ENCODE results near the gene GAS1. TPM values are rescaled to one million over a fixed set of nuclear protein-coding genes. Genes with fewer than 3 reads are reported as not detected.

The GAS1 gene
- total RNA-seq (2021; fragmentation: NEBNext Ultra II Directional; extraction: Animal tissue kit (Norgen Biotek cat#: 25700)) (5.1 and 5.7 TPM in 2 replicates), polyA plus RNA-seq (2011; rRNA removed) (2.8 and 3.3 TPM in 2 replicates), polyA minus RNA-seq (2011; rRNA and poly(A)+ RNA removed) (1.4 TPM in 2 replicates)
- polyA plus RNA-seq (2011; cell fraction: cytosol; rRNA removed): 3.7 TPM
- polyA plus RNA-seq (2011; cell fraction: nucleus; rRNA removed): 3.1 TPM
- polyA plus RNA-seq (2012, experiment 1 of 2): 2.7 to 3.3 TPM (median 2.9 TPM) in 4 replicates
- 2.8 TPM for polyA plus RNA-seq (2012, experiment 2 of 2)
- polyA plus RNA-seq (2013, experiment 1 of 2): 1.7 TPM
- 1.4 TPM for polyA plus RNA-seq (2013, experiment 2 of 2)
- polyA minus RNA-seq (2011; cell fraction: cytosol; rRNA and poly(A)+ RNA removed): 8.0 TPM
- 6.8 TPM for polyA minus RNA-seq (2011; cell fraction: nucleus; rRNA and poly(A)+ RNA removed)
- long read RNA-seq, experiment 1, transcript GAS1-201 (1 exons, 2,827 nt): major isoform, 5 of 5 reads
- long read RNA-seq, experiment 1, partial matches to known transcripts: 0 of 5 reads
- long read RNA-seq, experiment 1, other reads (novel, unspliced or antisense): 0 of 5 reads
- long read RNA-seq, experiment 2, partial matches to known transcripts: 0 of 1 reads
- long read RNA-seq, experiment 2, other reads (novel, unspliced or antisense): 0 of 1 reads

- peaks cover 5 to 20% (median 5%) of the 10 kb centered on the region in 4 experiments; a peak in 6 of 7 replicates for H3K4me1 ChIP-seq (replicated peaks in 1 of 4; ENCODE audit: control insufficient read depth in 3 of 4, insufficient read depth in 4 of 4, low read length in 3 of 4)
- POLR2A ChIA-PET (ENCODE audit: partially characterized antibody): interaction anchor here (0.6 to 1.7 kb wide), 7 partner anchors 11 to 308 kb away, joined by 3 to 6 read pairs (median 4); no protein-coding TSS in a partner anchor
- peak within 1 kb of the TSS; percentile 79 to 99 for H3K4me2 ChIP-seq (ENCODE audit: insufficient read depth in 1 of 2, low read depth in 2 of 2, low read length in 2 of 2)
- H3K27ac ChIP-seq (ENCODE audit: low read depth, low read length): 0 out of 2 replicates have a peak within 1 kb of the TSS, but pooled peaks have one; percentile 24
- H2BK12ac ChIP-seq (ENCODE audit: low read depth, low read length): no peak within 1 kb of the TSS
- no peak within 1 kb of the TSS for H2BK120ac ChIP-seq (replicated peaks; ENCODE audit: low read depth, low read length)
- no peak within 1 kb of the TSS for H2BK5ac ChIP-seq (ENCODE audit: low read depth, low read length)
- peaks cover 17% of the 10 kb centered on the region for H3K23me2 ChIP-seq (ENCODE audit: low read depth, low read length)
- DNase-seq (ENCODE audit: low read depth in 1 of 2, low spot score in 2 of 2): peak; percentile 82
- H4K8ac ChIP-seq (ENCODE audit: extremely low read depth, insufficient read depth, low read length): peak within 1 kb of the TSS; percentile 43; the same call in 1 of the 2 replicates
- H3K79me2 ChIP-seq (ENCODE audit: control insufficient read depth in 1 of 2, insufficient read depth in 2 of 2, low read length in 2 of 2): peaks cover 0 to 6% of the 10 kb centered on the region in 2 experiments; a peak in 1 of 4 replicates
- FAIRE-seq: peak; percentile 50
- peak within 1 kb of the TSS; percentile 53 for H4K5ac ChIP-seq (ENCODE audit: insufficient read length, low read depth, low read length)
- peaks cover 0 to 32% (median 14%) of the 10 kb centered on the region in 4 experiments; a peak in 5 of 7 replicates for H3K27me3 ChIP-seq (replicated peaks in 1 of 4; ENCODE audit: control insufficient read depth in 3 of 4, extremely low read depth in 1 of 4, insufficient read depth in 3 of 4, low read length in 3 of 4)
- peak within 1 kb of the TSS; percentile 71 to 82 (median 76) for H3K4me3 ChIP-seq (ENCODE audit: extremely low read depth in 1 of 4, insufficient read depth in 2 of 4, low read depth in 3 of 4, low read length in 4 of 4)
- peak within 1 kb of the TSS in 3 of 4 experiments; percentile 42 to 91 (median 55); a peak in 5 of 7 replicates for H3K9ac ChIP-seq (replicated peaks in 1 of 4; ENCODE audit: extremely low read depth in 1 of 4, low read depth in 3 of 4, low read length in 3 of 4)
- H3K4ac ChIP-seq (replicated peaks; ENCODE audit: insufficient read length, low read depth, low read length): no peak within 1 kb of the TSS
- no peak within 1 kb of the TSS for H2AK5ac ChIP-seq (ENCODE audit: low read depth, low read length)
- H3K79me1 ChIP-seq (ENCODE audit: low read depth, low read length): no peaks in the 10 kb centered on the region
- no peaks in the 10 kb centered on the region for H3K36me3 ChIP-seq (ENCODE audit: control insufficient read depth in 2 of 4, insufficient read depth in 4 of 4, low read length in 3 of 4)
- no peak within 1 kb of the TSS for H4K91ac ChIP-seq (replicated peaks; ENCODE audit: insufficient read length, low read length)
- WGBS, 2 experiments (ENCODE audit: extremely low coverage in 1 of 2, insufficient coverage in 1 of 2, insufficient read length in 1 of 2, insufficient replicate concordance in 2 of 2, low coverage in 1 of 2, low lambda C conversion rate in 2 of 2, missing lambda C conversion rate in 1 of 2): 1% methylated on average over 27 of the region's 89 CpGs; no CpG with 5 or more reads in 1 of the 2 experiments
- no peak within 1 kb of the TSS for H2BK20ac ChIP-seq (ENCODE audit: low read length)
- H2BK15ac ChIP-seq (ENCODE audit: low read length): no peak within 1 kb of the TSS
- peak within 1 kb of the TSS; percentile 51; the same call in 1 of the 2 replicates for H3K18ac ChIP-seq (ENCODE audit: extremely low read depth, low read length)
- H2AFZ ChIP-seq (ENCODE audit: low read length): peak within 1 kb of the TSS; percentile 43; the same call in 1 of the 2 replicates
- H3K23ac ChIP-seq (ENCODE audit: insufficient read length): no peak within 1 kb of the TSS
- peaks cover 4 to 6% of the 10 kb centered on the region in 2 experiments; a peak in 1 of 4 replicates for H3K9me3 ChIP-seq (ENCODE audit: insufficient read depth in 2 of 2, low read depth in 1 of 2, low read length in 1 of 2)
- H4K20me1 ChIP-seq (replicated peaks in 1 of 2; ENCODE audit: control insufficient read depth in 1 of 2, insufficient read depth in 2 of 2, low read length in 2 of 2): peaks cover 0 to 2% of the 10 kb centered on the region in 2 experiments
- H3K56ac ChIP-seq (replicated peaks; ENCODE audit: insufficient read length, low read depth, low read length): no peak within 1 kb of the TSS
- H3K14ac ChIP-seq (ENCODE audit: insufficient read length): no peak within 1 kb of the TSS
- CTCF ChIA-PET (ENCODE audit: partially characterized antibody): interaction anchor here (1.0 to 2.2 kb wide), 6 partner anchors 11 to 309 kb away, joined by 3 to 20 read pairs (median 4); no protein-coding TSS in a partner anchor
- TF ChIP-seq SIN3A (conservative IDR thresholded peaks at IDR 0.05 in 1 of 2, IDR thresholded peaks at IDR 0.05 in 1 of 2; ENCODE audit: low read depth in 1 of 2, low read length in 2 of 2): peak in 1 of 2 experiments; percentile 25; a peak in 2 of 4 replicates
- TF ChIP-seq TBP (IDR thresholded peaks at IDR 0.05; ENCODE audit: low read depth, low read length): 0 out of 2 replicates have a peak, but pooled peaks have one; percentile 15
- TF ChIP-seq SP1 (IDR thresholded peaks at IDR 0.05; ENCODE audit: low read depth, low read length): 0 out of 2 replicates have a peak, but pooled peaks have one; percentile 6
- TF ChIP-seq PHF8 (conservative IDR thresholded peaks at IDR 0.05; ENCODE audit: low read depth, low read length): peak; percentile 39
- TF ChIP-seq TAF1 (IDR thresholded peaks at IDR 0.05; ENCODE audit: low read depth, low read length): peak; percentile 54; the same call in 1 of the 2 replicates
- peak; percentile 37; the same call in 1 of the 2 replicates for TF ChIP-seq BACH1 (IDR thresholded peaks at IDR 0.05; ENCODE audit: low read length)
- TF ChIP-seq SIX5 (IDR thresholded peaks at IDR 0.05; ENCODE audit: low read depth, low read length): no peak
These were observed at the start of gene GAS1 for GRCh38 chr9:86947146-86948073. Gene GAS1, minus strand, starts transcription at chr9:86947506. Its CDS starts 727 bp downstream, at chr9:86946779.
